ENCODE results near the gene C3orf80. TPM values are rescaled to one million over a fixed set of nuclear protein-coding genes. Genes with fewer than 3 reads are reported as not detected.

The C3orf80 gene
- total and polyA plus RNA-seq, 2 experiments from 2014 or later, result 0.46 to 0.47 TPM

DNA sequence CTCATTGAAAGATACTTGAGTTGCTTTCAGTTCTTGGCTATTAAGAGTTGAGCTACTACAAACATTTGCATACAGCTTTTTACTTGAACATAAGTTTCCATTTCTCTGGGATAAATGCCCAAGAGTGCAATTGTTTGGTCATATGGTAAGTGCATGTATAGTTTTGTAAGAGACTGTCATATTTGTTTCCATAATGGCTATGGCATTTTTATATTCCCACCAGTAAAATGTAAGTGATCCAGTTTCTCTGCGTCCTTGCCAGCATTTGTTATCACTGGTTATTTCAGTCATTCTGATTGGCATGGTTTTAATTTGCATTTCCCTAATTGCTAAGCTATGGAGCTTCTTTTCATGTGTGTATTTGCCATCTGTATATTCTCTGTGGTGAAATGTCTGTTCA, 22.5 kb downstream of the C3orf80 start:
- TF ChIP-seq EZH2 (IDR thresholded peaks at IDR 0.05; ENCODE audit: borderline replicate concordance) (no peak), EZH2phosphoT487 (IDR thresholded peaks at IDR 0.05; ENCODE audit: low read depth, severe bottlenecking, unreplicated experiment) (no peak), CTCF (IDR thresholded peaks at IDR 0.05; ENCODE audit: poor library complexity) (no peak)

DNA sequence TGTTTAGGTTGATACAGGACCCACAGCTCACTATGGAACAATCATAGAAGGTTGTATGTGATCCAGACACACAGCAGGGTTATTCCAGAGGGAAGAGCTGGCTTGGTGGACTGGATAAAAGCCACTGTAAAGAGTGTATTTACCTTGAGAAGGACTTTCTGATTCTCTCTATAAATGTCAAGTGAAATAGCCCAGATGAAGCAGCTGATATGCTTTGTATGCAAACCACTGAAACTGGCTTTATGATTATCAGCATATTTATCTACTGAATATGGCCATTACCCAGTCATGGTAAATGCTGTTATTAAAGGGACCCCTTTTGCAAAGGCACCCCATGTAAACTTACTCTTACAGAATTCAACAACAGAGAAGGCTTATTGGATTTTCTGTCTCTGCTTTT, 28.1 kb downstream of the C3orf80 start:
- H3K9me2 ChIP-seq (replicated peaks; ENCODE audit: insufficient read depth), result no peaks in the 10 kb centered on the region
- no peaks in the 10 kb centered on the region for H3K27me3 ChIP-seq
- no peak overlapping the region for H3K27ac ChIP-seq
- H3K79me2 ChIP-seq, result no peaks in the 10 kb centered on the region
- TF ChIP-seq EZH2phosphoT487 (IDR thresholded peaks at IDR 0.05; ENCODE audit: low read depth, severe bottlenecking, unreplicated experiment) (no peak), EZH2 (IDR thresholded peaks at IDR 0.05; ENCODE audit: borderline replicate concordance) (no peak), CTCF (IDR thresholded peaks at IDR 0.05; ENCODE audit: poor library complexity) (no peak)
- H3K36me3 ChIP-seq (replicated peaks; ENCODE audit: insufficient read depth, low read depth), result no peaks in the 10 kb centered on the region
- no peak for DNase-seq (ENCODE audit: low spot score)
- no peak overlapping the region for H2AFZ ChIP-seq
- no peak overlapping the region for H3K4me3 ChIP-seq
- no peaks in the 10 kb centered on the region for H3K4me1 ChIP-seq (ENCODE audit: insufficient read depth)
- H3K9me3 ChIP-seq (ENCODE audit: low read depth), result no peaks in the 10 kb centered on the region
- no peak overlapping the region for H3K4me2 ChIP-seq
- H4K20me1 ChIP-seq (ENCODE audit: insufficient read depth, poor library complexity, severe bottlenecking), result no peaks in the 10 kb centered on the region

More for the DNA sequence above, 22.5 kb downstream of the C3orf80 start:
- Histone ChIP-seq H4K20me1 (ENCODE audit: insufficient read depth, poor library complexity, severe bottlenecking) (no peaks in the 10 kb centered on the region), H3K4me3 (no peak overlapping the region), H2AFZ (no peak overlapping the region), H3K27ac (no peak overlapping the region), H3K79me2 (no peaks in the 10 kb centered on the region), H3K9me2 (replicated peaks; ENCODE audit: insufficient read depth) (no peaks in the 10 kb centered on the region), H3K4me1 (ENCODE audit: insufficient read depth) (no peaks in the 10 kb centered on the region), H3K9me3 (ENCODE audit: low read depth) (no peaks in the 10 kb centered on the region), H3K27me3 (no peaks in the 10 kb centered on the region), H3K36me3 (replicated peaks; ENCODE audit: insufficient read depth, low read depth) (no peaks in the 10 kb centered on the region), H3K4me2 (no peak overlapping the region)
- DNase-seq (ENCODE audit: low spot score), result no peak
- WGBS (ENCODE audit: low lambda C conversion rate, missing lambda C conversion rate), result 75% methylated on average over 1 of the region's 1 CpG

DNA sequence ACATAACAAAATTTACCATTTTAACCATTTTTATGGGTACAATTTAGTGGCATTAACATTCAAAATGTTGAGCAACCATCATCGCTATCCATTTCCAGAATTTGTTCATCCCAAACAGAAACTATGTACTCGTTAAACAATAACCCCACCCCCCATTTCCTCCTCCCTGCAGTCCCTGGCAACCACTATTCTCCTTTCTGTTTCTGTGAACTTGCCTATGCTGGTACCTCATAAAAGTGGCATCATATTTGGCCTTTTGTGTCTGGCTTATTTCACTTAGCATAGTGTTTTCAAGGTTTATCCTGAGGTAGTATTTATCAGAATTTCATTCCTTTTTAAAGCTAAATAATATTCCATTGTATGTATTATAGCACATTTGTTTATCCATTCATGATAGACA, 32.4 kb downstream of the C3orf80 start:
- no peak for DNase-seq (ENCODE audit: low spot score)
- no peak overlapping the region for H3K27ac ChIP-seq
- H3K9me3 ChIP-seq (ENCODE audit: low read depth), result no peaks in the 10 kb centered on the region
- no peaks in the 10 kb centered on the region for H3K36me3 ChIP-seq (replicated peaks; ENCODE audit: insufficient read depth, low read depth)
- no peak overlapping the region for H3K4me3 ChIP-seq
- no peaks in the 10 kb centered on the region for H4K20me1 ChIP-seq (ENCODE audit: insufficient read depth, poor library complexity, severe bottlenecking)
- no peak overlapping the region for H2AFZ ChIP-seq
- no peaks in the 10 kb centered on the region for H3K4me1 ChIP-seq (ENCODE audit: insufficient read depth)
- 88% methylated on average over 2 of the region's 2 CpGs for WGBS (ENCODE audit: low lambda C conversion rate, missing lambda C conversion rate)
- H3K79me2 ChIP-seq, result no peaks in the 10 kb centered on the region
- H3K9me2 ChIP-seq (replicated peaks; ENCODE audit: insufficient read depth), result no peaks in the 10 kb centered on the region
- no peak for TF ChIP-seq CTCF (IDR thresholded peaks at IDR 0.05; ENCODE audit: poor library complexity)
- no peak for TF ChIP-seq EZH2 (IDR thresholded peaks at IDR 0.05; ENCODE audit: borderline replicate concordance)
- no peak for TF ChIP-seq EZH2phosphoT487 (IDR thresholded peaks at IDR 0.05; ENCODE audit: low read depth, severe bottlenecking, unreplicated experiment)
- no peak overlapping the region for H3K4me2 ChIP-seq
- no peaks in the 10 kb centered on the region for H3K27me3 ChIP-seq

GRCh38 chr3:160259589-160259988, 34.4 kb downstream of the C3orf80 start:
- H3K4me2 ChIP-seq, result no peak overlapping the region
- H3K9me3 ChIP-seq (ENCODE audit: low read depth), result no peaks in the 10 kb centered on the region
- TF ChIP-seq EZH2phosphoT487 (IDR thresholded peaks at IDR 0.05; ENCODE audit: low read depth, severe bottlenecking, unreplicated experiment) (no peak), CTCF (IDR thresholded peaks at IDR 0.05; ENCODE audit: poor library complexity) (no peak)
- H3K79me2 ChIP-seq, result no peaks in the 10 kb centered on the region
- H2AFZ ChIP-seq, result no peak overlapping the region
- no peak overlapping the region for H3K4me3 ChIP-seq
- H3K4me1 ChIP-seq (ENCODE audit: insufficient read depth), result no peaks in the 10 kb centered on the region
- H3K27me3 ChIP-seq, result no peaks in the 10 kb centered on the region
- 72% methylated on average over 1 of the region's 1 CpG for WGBS (ENCODE audit: low lambda C conversion rate, missing lambda C conversion rate)
- H4K20me1 ChIP-seq (ENCODE audit: insufficient read depth, poor library complexity, severe bottlenecking), result no peaks in the 10 kb centered on the region
- no peaks in the 10 kb centered on the region for H3K36me3 ChIP-seq (replicated peaks; ENCODE audit: insufficient read depth, low read depth)
- no peaks in the 10 kb centered on the region for H3K9me2 ChIP-seq (replicated peaks; ENCODE audit: insufficient read depth)
- no peak overlapping the region for H3K27ac ChIP-seq
- no peak for DNase-seq (ENCODE audit: low spot score)
